ENCODE results near the gene RSPH9.

Gene RSPH9

DNA sequence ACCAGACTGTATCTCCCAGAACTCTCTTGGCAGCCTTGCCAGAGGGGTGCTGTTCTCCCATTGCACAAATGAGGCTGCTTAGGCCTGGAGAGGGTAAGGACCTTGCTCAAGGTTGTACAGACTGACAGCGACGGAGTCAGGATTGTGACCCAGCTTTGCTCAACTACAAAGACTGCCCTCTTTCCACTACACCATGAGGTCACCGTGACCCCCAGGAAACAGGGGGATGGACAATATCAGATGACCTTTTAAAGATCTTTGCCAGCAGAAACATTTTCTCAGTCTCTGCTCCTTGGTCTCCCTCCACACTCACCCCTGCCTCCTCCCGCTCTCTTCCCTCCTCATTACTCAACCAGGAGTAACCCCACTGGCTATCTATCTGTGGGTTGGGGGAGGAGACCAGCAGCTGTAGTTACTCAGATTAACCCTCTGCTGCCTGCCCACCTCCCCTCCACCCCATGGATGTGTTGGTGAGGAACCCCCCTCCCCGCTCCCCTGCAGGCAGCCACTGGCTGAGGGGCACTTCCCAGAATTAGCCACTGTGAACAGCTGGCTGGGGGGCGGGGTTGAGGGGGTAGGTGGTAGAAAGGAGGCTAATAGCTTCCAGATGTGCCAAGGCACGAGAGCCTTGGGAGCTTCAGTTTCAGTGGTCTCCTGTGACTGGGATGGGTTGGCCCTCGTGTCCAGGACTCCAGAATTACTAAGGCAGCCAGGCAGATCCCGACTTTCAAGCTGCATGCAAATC, 69.6 kb downstream of the RSPH9 start:
- DNase-seq, result no peak

DNA sequence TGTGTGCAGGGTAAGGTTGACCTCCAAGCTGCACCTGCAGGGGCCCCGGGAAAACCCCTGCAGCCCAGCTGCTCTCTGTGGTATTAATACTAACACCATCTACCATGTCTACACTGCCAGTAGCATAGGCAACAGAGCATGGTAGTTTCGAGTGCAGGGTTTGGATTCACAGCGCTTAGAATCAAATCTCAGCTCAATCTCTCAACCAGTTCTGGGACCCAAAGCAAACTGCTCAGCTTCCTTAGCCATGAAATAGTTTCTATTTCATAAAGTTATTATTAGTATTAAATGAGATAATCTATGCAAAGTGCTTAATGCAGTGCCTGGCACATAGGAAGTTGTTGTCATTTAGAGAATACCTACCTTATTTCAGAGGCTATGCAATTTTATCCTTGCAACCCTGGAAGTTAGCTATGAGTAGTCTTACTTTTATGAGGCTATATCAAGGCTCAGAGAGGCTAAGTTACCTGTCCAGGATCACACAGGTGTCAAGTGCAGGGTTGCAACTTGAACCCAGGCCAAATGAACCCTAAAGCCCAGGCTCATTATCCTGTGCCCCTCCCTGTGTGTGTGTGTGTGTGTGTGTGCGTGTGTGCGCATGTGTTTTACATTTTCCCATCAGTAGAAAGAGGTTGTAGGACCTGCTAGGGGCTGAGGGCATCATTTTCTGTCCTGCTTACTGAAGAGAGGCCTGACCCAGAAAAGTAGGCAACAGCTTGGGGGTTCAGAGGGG, 70.4 kb downstream of the RSPH9 start:
- no peak for DNase-seq

DNA sequence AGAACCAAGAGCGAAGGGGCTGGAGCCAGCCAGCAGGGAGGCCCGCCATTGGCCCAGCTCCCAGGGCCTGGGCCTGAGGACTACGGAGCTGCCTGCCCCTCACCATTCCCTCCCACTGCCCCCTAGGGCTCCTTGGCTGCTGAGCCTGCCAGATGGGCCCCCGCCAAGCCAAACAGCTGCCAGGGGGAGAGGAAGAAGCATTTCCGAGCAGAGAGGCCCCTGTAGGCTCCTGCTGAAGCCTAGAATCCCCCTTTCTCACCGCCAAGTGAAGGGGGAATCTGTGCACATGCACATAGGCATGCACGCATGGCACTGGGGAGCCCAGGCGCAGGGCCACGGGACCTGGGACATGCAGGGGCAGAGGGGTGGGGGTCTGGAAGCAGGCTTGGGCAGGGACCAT, 71.3 kb downstream of the RSPH9 start:
- DNase-seq, result no peak

DNA sequence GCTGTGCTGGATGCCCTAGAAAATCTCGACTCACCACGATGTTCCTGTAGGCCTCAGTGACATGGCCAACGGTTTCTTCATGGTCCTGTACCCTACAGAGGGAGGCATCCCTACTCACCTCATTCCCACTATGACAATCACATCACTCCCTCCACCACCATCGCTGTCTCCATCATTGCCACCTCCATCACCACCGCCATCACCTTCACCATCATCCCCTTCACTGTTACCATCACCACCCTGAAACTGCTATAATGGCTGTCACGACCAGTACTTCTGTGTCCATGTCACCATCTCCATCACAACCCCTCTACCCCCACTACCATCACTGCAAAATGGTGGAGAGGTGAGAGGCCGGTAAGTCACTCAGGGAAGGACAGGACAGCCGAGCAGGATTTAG, 72.6 kb downstream of the RSPH9 start:
- DNase-seq, result no peak

DNA sequence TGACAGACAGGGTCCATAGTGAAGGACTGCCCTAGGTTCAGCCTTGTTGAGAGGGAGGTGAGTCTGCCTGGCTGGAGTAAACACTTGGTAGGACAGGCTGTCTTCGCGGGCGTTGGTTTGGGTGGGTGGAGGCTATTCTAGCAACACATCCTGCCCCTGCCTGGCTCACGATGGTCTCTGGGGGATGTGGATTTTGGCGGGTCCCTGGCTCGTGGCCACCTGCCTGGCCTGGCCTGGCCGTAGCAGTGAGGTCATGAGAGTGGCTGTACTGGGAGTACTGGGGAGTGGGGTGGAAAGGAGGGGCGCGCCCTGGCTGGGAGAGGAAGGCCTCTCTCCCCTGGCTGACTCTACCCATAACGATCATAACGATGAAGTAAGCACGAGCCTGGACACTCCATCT, 73.0 kb downstream of the RSPH9 start:
- DNase-seq, result no peak

DNA sequence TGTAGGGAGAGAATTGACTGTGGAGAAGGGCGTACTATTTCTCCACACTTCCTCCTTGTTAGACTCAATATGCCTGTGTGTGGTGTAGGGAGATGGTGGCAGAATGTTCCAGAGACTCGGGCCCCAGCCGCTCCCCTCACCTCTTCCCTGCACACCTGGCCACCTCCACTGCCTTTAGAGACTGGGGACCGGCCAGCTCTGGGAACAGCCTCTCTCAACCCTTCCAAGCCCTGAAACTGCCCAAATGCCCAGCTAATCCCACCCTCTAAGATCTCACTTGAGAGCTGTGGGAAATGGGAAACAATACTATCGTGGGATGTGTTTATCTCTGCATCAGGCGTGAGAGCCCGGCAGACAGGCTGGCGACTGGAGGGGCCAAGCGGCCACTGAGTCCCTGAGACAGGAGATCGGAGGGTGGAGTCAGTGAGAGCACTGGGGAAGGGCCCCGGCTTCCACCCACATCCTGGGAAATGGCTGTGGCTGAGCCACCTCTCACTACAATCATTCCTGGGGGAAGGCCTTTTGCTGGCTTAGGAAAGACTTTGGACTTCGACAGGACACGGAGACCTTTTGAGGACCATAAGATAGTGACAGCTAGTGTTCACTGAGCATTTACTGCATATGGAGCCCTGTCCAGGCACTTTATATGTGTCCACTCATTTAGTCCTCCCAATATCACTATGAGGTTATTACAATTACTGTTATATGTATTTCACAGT, 73.7 kb downstream of the RSPH9 start:
- DNase-seq, result no peak

DNA sequence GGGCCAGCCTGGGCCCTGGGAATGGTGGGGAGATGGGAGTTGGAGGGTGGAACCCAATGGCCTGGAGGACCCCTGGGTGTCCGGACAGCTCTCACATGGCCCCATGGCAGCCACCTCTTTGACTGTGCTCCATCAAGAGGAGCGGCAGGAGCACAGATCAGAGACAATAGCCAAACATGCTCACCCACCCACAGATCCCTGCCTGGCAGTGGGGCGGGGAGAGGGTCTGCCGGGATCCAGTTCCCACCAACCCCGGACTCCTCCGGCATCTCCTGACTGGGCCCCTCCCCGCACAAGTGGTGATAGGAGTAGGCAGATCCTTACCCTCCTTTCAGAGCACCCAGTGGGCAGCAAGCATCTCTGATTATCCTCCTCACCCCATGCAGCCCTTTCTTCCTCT, 74.7 kb downstream of the RSPH9 start:
- no peak for DNase-seq

DNA sequence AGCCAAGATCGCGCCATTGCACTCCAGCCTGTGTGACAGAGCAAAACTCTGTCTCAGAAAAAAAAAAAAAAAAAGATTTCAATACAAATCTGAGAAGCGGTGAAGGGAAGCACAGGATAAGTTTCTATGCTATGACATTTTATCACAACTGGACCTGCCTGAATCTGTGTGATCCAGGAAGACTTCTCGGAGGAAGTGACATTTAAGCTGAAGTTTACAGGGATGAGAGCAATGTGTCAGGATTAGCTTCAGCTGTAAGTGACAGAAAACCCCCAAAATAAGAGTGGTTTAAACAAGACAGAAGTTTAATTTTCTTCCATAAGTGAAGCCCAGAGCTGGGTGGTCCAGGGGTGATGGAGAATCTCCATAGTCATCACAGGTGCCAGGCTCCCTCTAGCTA, 76.2 kb downstream of the RSPH9 start:
- no peak for DNase-seq

All from activated T-cell treated with anti-CD3 and anti-CD28 coated beads, Interleukin-2, amount 50 U/mL, for 1 hour (primary cell).